Bronchial epithelial cell (primary cell): Measurements from ENCODE around the gene ADGRA1. TPM values are rescaled to one million over a fixed set of nuclear protein-coding genes. Genes with fewer than 3 reads are reported as not detected.

Experiments
- DNase-seq: peaks from one replicate; pipeline ENCODE4 v3.0.0-alpha.2; 2010; ENCODE audit warnings: low read depth
- FAIRE-seq: peaks from 2 replicates; lab custom pipeline; 2011; peaks lifted over from hg19 to GRCh38; lab: Jason Lieb, UNC
- H3K27me3 ChIP-seq: 2 replicates; pipeline ENCODE4 v1.5.1; 2011; ENCODE audit warnings: low read length; ENCODE audit not compliant: control insufficient read depth, insufficient read depth
- H3K36me3 ChIP-seq: 2 replicates; pipeline ENCODE4 v1.5.1; 2011; ENCODE audit warnings: low read length; ENCODE audit not compliant: control insufficient read depth, insufficient read depth
- H3K4me3 ChIP-seq: 2 replicates; pipeline ENCODE4 v1.5.1; 2011; ENCODE audit warnings: mild to moderate bottlenecking, low read depth, low read length, control low read depth
- CTCF ChIP-seq: IDR thresholded peaks from 2 replicates; pipeline ENCODE4 v1.5.1; 2011; ENCODE audit warnings: mild to moderate bottlenecking, moderate library complexity, low read length, control low read depth, inconsistent platforms; ENCODE audit not compliant: insufficient read depth, severe bottlenecking
- total RNA-seq: library from RNA; depleted of rRNA; stranded (reverse); fragments of >200 nt; gene quantifications from 2 replicates; pipeline ENCODE4 v1.2.1, GENCODE V29; 2014

Gene ADGRA1
- total RNA-seq, 1 donor from 2014 or later = not detected

GRCh38 chr10:133088956-133089800 lies 1.5 kb downstream of the ADGRA1 start:
- TF ChIP-seq CTCF = no peak
- Histone ChIP-seq H3K27me3 (no peaks in the 10 kb centered on the region), H3K4me3 (no peak overlapping the region), H3K36me3 (no peaks in the 10 kb centered on the region)
- FAIRE-seq (no peak), DNase-seq (no peak)

GRCh38 chr10:133090101-133090500 lies 2.4 kb downstream of the ADGRA1 start:
- FAIRE-seq (peak; percentile 84), DNase-seq (no peak)
- Histone ChIP-seq H3K36me3 (no peaks in the 10 kb centered on the region), H3K27me3 (no peaks in the 10 kb centered on the region), H3K4me3 (no peak overlapping the region)
- no peak for TF ChIP-seq CTCF

- no peak for TF ChIP-seq CTCF
- DNase-seq (no peak), FAIRE-seq (no peak)
- Histone ChIP-seq H3K27me3 (no peaks in the 10 kb centered on the region), H3K36me3 (no peaks in the 10 kb centered on the region), H3K4me3 (no peak overlapping the region)
Measured at GRCh38 chr10:133090654-133091053, 2.9 kb downstream of the ADGRA1 start.

- DNase-seq (no peak), FAIRE-seq (no peak)
- Histone ChIP-seq H3K27me3 (no peaks in the 10 kb centered on the region), H3K4me3 (no peak overlapping the region), H3K36me3 (no peaks in the 10 kb centered on the region)
- TF ChIP-seq CTCF = no peak
Measured at GRCh38 chr10:133091316-133091715, 3.6 kb downstream of the ADGRA1 start.

GRCh38 chr10:133093291-133093690 lies 5.6 kb downstream of the ADGRA1 start:
- no peak overlapping the region for H3K4me3 ChIP-seq
- TF ChIP-seq CTCF = no peak
- no peak for DNase-seq
- no peak for FAIRE-seq
- H3K36me3 ChIP-seq = no peaks in the 10 kb centered on the region
- no peaks in the 10 kb centered on the region for H3K27me3 ChIP-seq
